Gastroesophageal sphincter (tissue), 3 donors: Measurements from ENCODE around the gene PRICKLE4.

Source experiments
- EP300 ChIP-seq: sonication (generic); formaldehyde crosslinking; IDR thresholded peaks from one replicate; pipeline ENCODE4 v1.6.1; 2017; ENCODE audit warnings: antibody characterized with exemption, mild to moderate bottlenecking
- POLR2A ChIP-seq, 2 donors: fragments of 450-650 bp; IDR thresholded peaks; one replicate each; pipeline ENCODE4 v1.6.1; 2017; ENCODE audit warnings: antibody characterized with exemption in 2 of 2, mild to moderate bottlenecking in 2 of 2, moderate library complexity in 1 of 2
- TF ChIP-seq, protein P1 (sequence below), 4 experiments: fragments of 200-600 bp in 2 of 4; fragments of 450-650 bp in 2 of 4; sonication (generic) in 1 of 4; IDR thresholded peaks; one replicate each; pipeline ENCODE4 v1.5.1; 2017 to 2019; ENCODE audit warnings: antibody characterized with exemption in 4 of 4, mild to moderate bottlenecking in 2 of 4, moderate library complexity in 2 of 4

DNA sequence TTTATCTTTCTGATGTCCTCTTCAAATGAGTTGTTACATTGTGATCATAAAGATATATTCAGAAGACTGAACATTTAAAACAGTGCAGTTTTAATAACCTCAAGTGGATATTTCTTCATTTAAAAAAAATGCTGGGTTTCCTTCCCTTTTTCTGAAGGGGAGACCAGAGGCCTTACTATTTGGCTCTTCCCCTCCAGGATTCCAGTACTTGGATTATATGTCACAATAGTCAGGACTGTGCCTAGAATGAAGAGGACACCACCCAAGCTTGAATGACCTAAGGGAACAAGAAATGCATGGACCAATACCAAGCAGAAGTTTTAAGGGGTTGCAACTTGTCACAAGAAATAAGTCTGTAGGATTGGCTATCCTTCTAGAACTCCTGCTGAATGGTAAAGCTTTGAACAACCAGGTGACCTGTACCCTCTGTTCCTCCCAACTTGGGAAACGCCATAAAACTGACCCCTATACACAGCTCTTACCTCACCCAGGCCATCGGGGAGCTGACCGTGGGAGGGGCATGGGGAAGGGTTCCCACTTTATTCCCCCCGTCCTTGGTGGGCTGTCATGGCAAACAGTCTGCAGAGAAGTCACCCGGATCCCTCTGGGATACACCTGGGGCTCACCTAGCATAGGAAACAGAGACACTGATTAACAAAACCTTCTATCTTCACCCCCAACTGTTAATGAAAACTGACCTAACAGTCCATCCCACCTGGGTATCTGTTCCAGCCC, 2.9 kb upstream of the PRICKLE4 start:
- TF ChIP-seq, protein P1, sequence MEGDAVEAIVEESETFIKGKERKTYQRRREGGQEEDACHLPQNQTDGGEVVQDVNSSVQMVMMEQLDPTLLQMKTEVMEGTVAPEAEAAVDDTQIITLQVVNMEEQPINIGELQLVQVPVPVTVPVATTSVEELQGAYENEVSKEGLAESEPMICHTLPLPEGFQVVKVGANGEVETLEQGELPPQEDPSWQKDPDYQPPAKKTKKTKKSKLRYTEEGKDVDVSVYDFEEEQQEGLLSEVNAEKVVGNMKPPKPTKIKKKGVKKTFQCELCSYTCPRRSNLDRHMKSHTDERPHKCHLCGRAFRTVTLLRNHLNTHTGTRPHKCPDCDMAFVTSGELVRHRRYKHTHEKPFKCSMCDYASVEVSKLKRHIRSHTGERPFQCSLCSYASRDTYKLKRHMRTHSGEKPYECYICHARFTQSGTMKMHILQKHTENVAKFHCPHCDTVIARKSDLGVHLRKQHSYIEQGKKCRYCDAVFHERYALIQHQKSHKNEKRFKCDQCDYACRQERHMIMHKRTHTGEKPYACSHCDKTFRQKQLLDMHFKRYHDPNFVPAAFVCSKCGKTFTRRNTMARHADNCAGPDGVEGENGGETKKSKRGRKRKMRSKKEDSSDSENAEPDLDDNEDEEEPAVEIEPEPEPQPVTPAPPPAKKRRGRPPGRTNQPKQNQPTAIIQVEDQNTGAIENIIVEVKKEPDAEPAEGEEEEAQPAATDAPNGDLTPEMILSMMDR (IDR thresholded peaks at IDR 0.05), result no peak
- no peak for TF ChIP-seq EP300
- TF ChIP-seq POLR2A (IDR thresholded peaks at IDR 0.05), result no peak
